ENCODE measurements around the gene RASSF3. TPM values are rescaled to one million over a fixed set of nuclear protein-coding genes. Genes with fewer than 3 reads are reported as not detected.

RASSF3 gene, protein sequence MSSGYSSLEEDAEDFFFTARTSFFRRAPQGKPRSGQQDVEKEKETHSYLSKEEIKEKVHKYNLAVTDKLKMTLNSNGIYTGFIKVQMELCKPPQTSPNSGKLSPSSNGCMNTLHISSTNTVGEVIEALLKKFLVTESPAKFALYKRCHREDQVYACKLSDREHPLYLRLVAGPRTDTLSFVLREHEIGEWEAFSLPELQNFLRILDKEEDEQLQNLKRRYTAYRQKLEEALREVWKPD
- total RNA-seq: 10 to 100 TPM; 52.0 to 54.5 TPM
- polyA plus RNA-seq (2013, experiment 1 of 2): 16.7 TPM
- 17.8 TPM for polyA plus RNA-seq (2013, experiment 2 of 2)
- long read RNA-seq, experiment 1, transcript RASSF3-204 (5 exons, 3,492 nt): major isoform, 5 of 15 reads
- long read RNA-seq, experiment 1, partial matches to known transcripts: 0 of 15 reads
- long read RNA-seq, experiment 1, other reads (novel, unspliced or antisense): 10 of 15 reads
- long read RNA-seq, experiment 2, transcript RASSF3-204 (5 exons, 3,492 nt): major isoform, 40 of 47 reads
- long read RNA-seq, experiment 2, partial matches to known transcripts: 0 of 47 reads
- long read RNA-seq, experiment 2, other reads (novel, unspliced or antisense): 6 of 47 reads
- long read RNA-seq, experiment 3, partial matches to known transcripts: 0 of 2 reads
- long read RNA-seq, experiment 3, other reads (novel, unspliced or antisense): 2 of 2 reads
- long read RNA-seq, experiment 4: 0 reads

DNA sequence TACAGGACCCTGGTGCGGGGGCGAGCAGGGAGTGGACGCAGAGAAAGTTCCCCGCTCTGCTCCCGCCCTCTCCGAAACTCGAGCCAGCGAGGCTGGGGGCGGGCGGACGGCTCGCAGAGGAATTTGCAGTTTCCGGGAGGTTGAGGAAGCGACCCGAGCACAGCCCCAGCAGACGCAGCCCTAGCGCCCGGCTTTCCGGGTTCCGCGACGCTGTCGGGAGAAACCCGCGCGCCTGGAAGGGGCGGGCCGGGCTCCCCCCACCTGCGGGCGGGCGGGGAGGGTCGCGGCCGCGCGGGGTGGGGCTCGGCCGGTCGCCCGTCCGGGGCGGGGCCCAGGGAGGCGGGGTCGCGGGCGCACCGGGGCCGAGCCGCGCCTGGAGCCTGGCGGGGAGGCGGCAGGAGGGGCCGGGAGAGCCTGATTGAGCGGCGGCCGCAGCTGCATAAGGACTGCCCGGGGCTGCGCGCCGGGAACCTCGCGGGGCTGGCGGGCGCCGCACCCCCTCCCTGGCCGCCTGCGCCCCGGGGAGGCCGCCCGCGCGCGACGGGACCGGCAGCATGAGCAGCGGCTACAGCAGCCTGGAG lies at the start of gene RASSF3:
Gene RASSF3, plus strand, starts transcription at position 417 of the 581 bp plus-strand sequence. Its CDS starts 138 bp downstream, at position 555.
- Histone ChIP-seq H3K9me3 (ENCODE audit: control insufficient read depth, low read length) (no peaks in the 10 kb centered on the region), H3K4me1 (ENCODE audit: control insufficient read depth, insufficient read depth, low read length) (no peaks in the 10 kb centered on the region), H3K27ac (ENCODE audit: low read depth, low read length) (peak within 1 kb of the TSS; percentile 74), H3K27me3 (ENCODE audit: control insufficient read depth, insufficient read depth, low read length, poor library complexity, severe bottlenecking) (no peaks in the 10 kb centered on the region), H3K4me3 (ENCODE audit: low read length) (peak within 1 kb of the TSS; percentile 95), H3K36me3 (ENCODE audit: control insufficient read depth, insufficient read depth, low read length) (peaks cover 5% of the 10 kb centered on the region), H3K9ac (ENCODE audit: extremely low read depth, low read length, poor library complexity, severe bottlenecking) (peak within 1 kb of the TSS; percentile 76)
- Mint-ChIP-seq H3K36me3 (ENCODE audit: low read depth) (peaks cover 18% of the 10 kb centered on the region), H3K4me1 (peaks cover 17% of the 10 kb centered on the region), H3K27ac (peak within 1 kb of the TSS; percentile 93), H3K4me3 (peak within 1 kb of the TSS; percentile 92), H3K27me3 (ENCODE audit: insufficient read depth) (no peaks in the 10 kb centered on the region), H3K9me3 (no peaks in the 10 kb centered on the region)
- TF ChIP-seq, protein P1, sequence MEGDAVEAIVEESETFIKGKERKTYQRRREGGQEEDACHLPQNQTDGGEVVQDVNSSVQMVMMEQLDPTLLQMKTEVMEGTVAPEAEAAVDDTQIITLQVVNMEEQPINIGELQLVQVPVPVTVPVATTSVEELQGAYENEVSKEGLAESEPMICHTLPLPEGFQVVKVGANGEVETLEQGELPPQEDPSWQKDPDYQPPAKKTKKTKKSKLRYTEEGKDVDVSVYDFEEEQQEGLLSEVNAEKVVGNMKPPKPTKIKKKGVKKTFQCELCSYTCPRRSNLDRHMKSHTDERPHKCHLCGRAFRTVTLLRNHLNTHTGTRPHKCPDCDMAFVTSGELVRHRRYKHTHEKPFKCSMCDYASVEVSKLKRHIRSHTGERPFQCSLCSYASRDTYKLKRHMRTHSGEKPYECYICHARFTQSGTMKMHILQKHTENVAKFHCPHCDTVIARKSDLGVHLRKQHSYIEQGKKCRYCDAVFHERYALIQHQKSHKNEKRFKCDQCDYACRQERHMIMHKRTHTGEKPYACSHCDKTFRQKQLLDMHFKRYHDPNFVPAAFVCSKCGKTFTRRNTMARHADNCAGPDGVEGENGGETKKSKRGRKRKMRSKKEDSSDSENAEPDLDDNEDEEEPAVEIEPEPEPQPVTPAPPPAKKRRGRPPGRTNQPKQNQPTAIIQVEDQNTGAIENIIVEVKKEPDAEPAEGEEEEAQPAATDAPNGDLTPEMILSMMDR (conservative IDR thresholded peaks at IDR 0.05): no peak
- DNase-seq: peak; percentile 95
- 0% methylated on average over 19 to 76 of the region's 76 CpGs for WGBS, 2 experiments (ENCODE audit: insufficient coverage in 1 of 2, insufficient read length in 1 of 2)

DNA sequence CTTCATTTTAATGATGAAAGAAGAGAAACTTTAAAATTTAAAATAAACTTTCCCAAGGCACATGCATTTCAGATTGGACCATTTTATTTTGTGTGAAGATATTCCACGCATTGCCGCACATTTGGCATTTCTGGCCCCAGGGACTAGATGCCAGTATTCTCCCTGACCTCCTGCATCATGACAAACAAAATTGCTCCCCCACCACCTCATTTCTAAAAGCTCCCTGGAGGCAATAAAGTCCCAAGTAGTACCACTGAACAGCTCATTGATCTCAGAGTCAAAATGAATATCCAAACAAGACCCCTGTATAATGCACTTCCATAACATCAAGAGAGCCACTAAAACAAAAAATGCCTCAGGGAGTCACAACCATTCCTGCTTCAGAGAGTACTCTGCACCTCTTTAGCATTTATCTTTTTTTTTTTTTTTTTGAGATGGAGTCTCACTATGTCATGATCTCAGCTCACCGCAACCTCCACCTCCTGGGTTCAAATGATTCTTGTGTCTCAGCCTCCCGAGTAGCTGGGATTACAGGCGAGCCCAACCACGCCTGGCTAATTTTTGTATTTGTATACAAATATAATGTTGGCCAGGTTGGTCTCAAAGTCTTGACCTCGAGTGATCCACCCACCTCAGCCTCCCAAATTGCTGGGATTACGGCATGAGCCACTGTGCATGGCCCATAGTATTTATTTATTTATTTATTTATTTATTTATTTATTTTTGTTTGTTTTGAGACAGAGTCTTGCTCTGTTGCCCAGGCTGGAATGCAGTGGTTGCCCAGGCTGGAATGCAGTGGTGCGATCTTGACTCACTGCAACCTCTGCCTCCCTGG lies 48.8 kb upstream of the RASSF3 start:
- Histone ChIP-seq H3K4me1 (ENCODE audit: control insufficient read depth, insufficient read depth, low read length) (no peaks in the 10 kb centered on the region), H3K9me3 (ENCODE audit: control insufficient read depth, low read length) (no peaks in the 10 kb centered on the region), H3K27ac (ENCODE audit: low read depth, low read length) (no peak overlapping the region), H3K4me3 (ENCODE audit: low read length) (no peak overlapping the region), H3K27me3 (ENCODE audit: control insufficient read depth, insufficient read depth, low read length, poor library complexity, severe bottlenecking) (no peaks in the 10 kb centered on the region), H3K36me3 (ENCODE audit: control insufficient read depth, insufficient read depth, low read length) (no peaks in the 10 kb centered on the region), H3K9ac (ENCODE audit: extremely low read depth, low read length, poor library complexity, severe bottlenecking) (no peak overlapping the region)
- Mint-ChIP-seq H3K4me1 (peaks cover 19% of the 10 kb centered on the region), H3K4me3 (no peak overlapping the region), H3K36me3 (ENCODE audit: low read depth) (no peaks in the 10 kb centered on the region), H3K9me3 (no peaks in the 10 kb centered on the region), H3K27me3 (ENCODE audit: insufficient read depth) (no peaks in the 10 kb centered on the region), H3K27ac (no peak overlapping the region)
- TF ChIP-seq, protein P1 (conservative IDR thresholded peaks at IDR 0.05): no peak
- DNase-seq: no peak
- WGBS, 2 experiments (ENCODE audit: insufficient coverage in 1 of 2, insufficient read length in 1 of 2): 83 to 94% methylated on average over 2 to 8 of the region's 9 CpGs

DNA sequence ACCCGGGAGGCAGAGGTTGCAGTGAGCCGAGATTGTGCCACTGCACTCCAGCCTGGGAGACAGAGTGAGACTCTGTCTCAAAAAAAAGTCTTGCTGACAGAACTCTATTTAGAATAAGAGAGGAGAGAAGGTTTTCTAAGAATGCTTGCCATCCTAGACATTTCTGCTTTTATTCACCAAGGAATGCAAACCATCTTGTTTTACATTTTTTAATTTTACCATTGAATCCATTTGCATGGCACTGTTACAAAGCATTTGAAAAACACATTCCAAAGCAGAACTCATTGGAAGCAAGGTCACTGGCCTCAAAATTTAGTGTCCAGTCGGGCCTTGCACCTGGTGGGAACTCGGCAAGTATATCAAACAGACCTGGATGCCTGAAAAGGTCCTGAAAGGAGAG lies 44.2 kb upstream of the RASSF3 start:
- Mint-ChIP-seq H3K27me3 (ENCODE audit: insufficient read depth) (no peaks in the 10 kb centered on the region), H3K36me3 (ENCODE audit: low read depth) (no peaks in the 10 kb centered on the region), H3K9me3 (no peaks in the 10 kb centered on the region), H3K4me1 (peaks cover 25% of the 10 kb centered on the region), H3K27ac (peak overlapping the region; percentile 8), H3K4me3 (no peak overlapping the region)
- H3K9me3 ChIP-seq (ENCODE audit: control insufficient read depth, low read length): no peaks in the 10 kb centered on the region
- TF ChIP-seq, protein P1 (conservative IDR thresholded peaks at IDR 0.05): no peak
- no peaks in the 10 kb centered on the region for H3K27me3 ChIP-seq (ENCODE audit: control insufficient read depth, insufficient read depth, low read length, poor library complexity, severe bottlenecking)
- DNase-seq: no peak
- WGBS, 2 experiments (ENCODE audit: insufficient coverage in 1 of 2, insufficient read length in 1 of 2): 81 to 93% methylated on average over 4 of the region's 4 CpGs
- H3K4me1 ChIP-seq (ENCODE audit: control insufficient read depth, insufficient read depth, low read length): peaks cover 6% of the 10 kb centered on the region
- no peaks in the 10 kb centered on the region for H3K36me3 ChIP-seq (ENCODE audit: control insufficient read depth, insufficient read depth, low read length)
- H3K27ac ChIP-seq (ENCODE audit: low read depth, low read length): no peak overlapping the region
- H3K9ac ChIP-seq (ENCODE audit: extremely low read depth, low read length, poor library complexity, severe bottlenecking): no peak overlapping the region
- H3K4me3 ChIP-seq (ENCODE audit: low read length): no peak overlapping the region

All from endodermal cell (in vitro differentiated cells).